ENCODE data around the gene DLGAP1.

DNA sequence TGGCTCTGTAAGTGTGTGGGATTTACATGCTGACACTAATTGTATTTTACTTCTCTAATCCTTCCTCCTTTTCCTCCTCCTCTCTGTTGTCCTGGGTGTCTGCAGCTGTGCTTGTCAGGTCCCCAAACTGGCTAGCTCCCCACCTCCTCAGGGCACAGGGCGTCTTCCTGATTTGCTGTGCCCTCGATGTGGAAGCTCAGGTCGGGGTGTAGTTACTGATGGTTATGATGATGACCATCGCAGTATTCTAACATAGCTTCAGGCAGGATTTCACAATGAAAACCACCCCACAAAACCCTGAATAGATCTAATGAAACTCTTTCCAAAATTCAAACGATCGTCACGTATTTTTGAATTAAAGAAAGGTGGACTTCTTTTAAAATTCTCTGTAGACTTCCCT, 576.7 kb downstream of the DLGAP1 start:
- TF ChIP-seq REST (IDR thresholded peaks at IDR 0.05; ENCODE audit: low read depth) (no peak), CTCF (IDR thresholded peaks at IDR 0.05 in 2 of 3, conservative IDR thresholded peaks at IDR 0.05 in 1 of 3; ENCODE audit: borderline replicate concordance in 1 of 3, insufficient read depth in 1 of 3, low read depth in 2 of 3, low read length in 2 of 3) (no peak), SP1 (IDR thresholded peaks at IDR 0.05; ENCODE audit: low read depth) (no peak), POLR2AphosphoS5 (IDR thresholded peaks at IDR 0.05; ENCODE audit: low read depth, low read length) (no peak), EGR1 (IDR thresholded peaks at IDR 0.05; ENCODE audit: low read depth) (no peak), POLR2A (IDR thresholded peaks at IDR 0.05; ENCODE audit: borderline replicate concordance, extremely low read depth, insufficient read depth, insufficient read length) (no peak), ELF1 (IDR thresholded peaks at IDR 0.05; ENCODE audit: borderline replicate concordance, low read depth) (no peak), RAD21 (IDR thresholded peaks at IDR 0.05; ENCODE audit: low read depth) (no peak), ZBTB33 (IDR thresholded peaks at IDR 0.05; ENCODE audit: extremely low read depth, insufficient replicate concordance, low read length) (no peak)

Data from HCT116 (cell line).